ENCODE data around the gene NUTM2A.
"Not testable (repeated sequence)": the region's sequence is repeated elsewhere in the genome, so short reads cannot be mapped to it uniquely, and the experiment has no call there.

NUTM2A gene

GRCh38 chr10:87228247-87228646 is 3.0 kb downstream of the NUTM2A start:
- no CpG with 5 or more reads among the region's 20 CpGs for WGBS
- H3K14ac ChIP-seq (ENCODE audit: low read length in 2 of 2); H2AK5ac ChIP-seq (ENCODE audit: low read length, severe bottlenecking); H2BK5ac ChIP-seq (ENCODE audit: low read depth, low read length, poor library complexity, severe bottlenecking); H2AFZ ChIP-seq (ENCODE audit: low read depth, low read length); H3K27ac ChIP-seq (ENCODE audit: low read length, poor library complexity, severe bottlenecking); H3K18ac ChIP-seq (ENCODE audit: low read depth in 1 of 2, low read length in 2 of 2); DNase-seq; H3K27me3 ChIP-seq (ENCODE audit: control insufficient read depth in 1 of 2, insufficient read depth in 1 of 2, low read length in 2 of 2); H4K91ac ChIP-seq (ENCODE audit: low read length); H2BK12ac ChIP-seq (ENCODE audit: low read length in 2 of 2); H3K23ac ChIP-seq (ENCODE audit: low read length in 2 of 2); H3K9me3 ChIP-seq (ENCODE audit: control insufficient read depth, low read length); H3K4me2 ChIP-seq (ENCODE audit: low read length, poor library complexity, severe bottlenecking); H2BK15ac ChIP-seq (ENCODE audit: low read depth, poor library complexity, severe bottlenecking); H3K4me1 ChIP-seq (ENCODE audit: control insufficient read depth, insufficient read depth, low read depth, low read length); H2BK120ac ChIP-seq (ENCODE audit: low read depth, low read length); H3K9ac ChIP-seq (ENCODE audit: low read length); H3K4ac ChIP-seq (ENCODE audit: low read depth in 1 of 2, low read length in 2 of 2); H3K79me1 ChIP-seq (replicated peaks; ENCODE audit: low read length, poor library complexity, severe bottlenecking); H3K36me3 ChIP-seq (ENCODE audit: control insufficient read depth in 1 of 2, insufficient read depth in 2 of 2, low read depth in 1 of 2, low read length in 2 of 2); H3K4me3 ChIP-seq (ENCODE audit: insufficient read depth in 1 of 2, low read depth in 1 of 2, low read length in 2 of 2); H4K8ac ChIP-seq (ENCODE audit: low read length): not testable (repeated sequence)

GRCh38 chr10:87229211-87229610 is 4.0 kb downstream of the NUTM2A start:
- H3K4me1 ChIP-seq (ENCODE audit: control insufficient read depth, insufficient read depth, low read depth, low read length); H3K4me2 ChIP-seq (ENCODE audit: low read length, poor library complexity, severe bottlenecking); H2BK120ac ChIP-seq (ENCODE audit: low read depth, low read length); H3K14ac ChIP-seq (ENCODE audit: low read length in 2 of 2); H2BK15ac ChIP-seq (ENCODE audit: low read depth, poor library complexity, severe bottlenecking); H2BK12ac ChIP-seq (ENCODE audit: low read length in 2 of 2); H3K9me3 ChIP-seq (ENCODE audit: control insufficient read depth, low read length); H2BK5ac ChIP-seq (ENCODE audit: low read depth, low read length, poor library complexity, severe bottlenecking); H3K27me3 ChIP-seq (ENCODE audit: control insufficient read depth in 1 of 2, insufficient read depth in 1 of 2, low read length in 2 of 2); H3K79me1 ChIP-seq (replicated peaks; ENCODE audit: low read length, poor library complexity, severe bottlenecking); H3K36me3 ChIP-seq (ENCODE audit: control insufficient read depth in 1 of 2, insufficient read depth in 2 of 2, low read depth in 1 of 2, low read length in 2 of 2); H4K91ac ChIP-seq (ENCODE audit: low read length); H3K23ac ChIP-seq (ENCODE audit: low read length in 2 of 2); H2AFZ ChIP-seq (ENCODE audit: low read depth, low read length); H3K9ac ChIP-seq (ENCODE audit: low read length); H3K27ac ChIP-seq (ENCODE audit: low read length, poor library complexity, severe bottlenecking); H3K18ac ChIP-seq (ENCODE audit: low read depth in 1 of 2, low read length in 2 of 2); H4K8ac ChIP-seq (ENCODE audit: low read length); H3K4ac ChIP-seq (ENCODE audit: low read depth in 1 of 2, low read length in 2 of 2); H2AK5ac ChIP-seq (ENCODE audit: low read length, severe bottlenecking); H3K4me3 ChIP-seq (ENCODE audit: insufficient read depth in 1 of 2, low read depth in 1 of 2, low read length in 2 of 2); DNase-seq: not testable (repeated sequence)
- 98% methylated on average over 7 of the region's 9 CpGs for WGBS

GRCh38 chr10:87234854-87235253 is 9.6 kb downstream of the NUTM2A start:
- not testable (repeated sequence) for H3K36me3 ChIP-seq (ENCODE audit: control insufficient read depth in 1 of 2, insufficient read depth in 2 of 2, low read depth in 1 of 2, low read length in 2 of 2); H3K18ac ChIP-seq (ENCODE audit: low read depth in 1 of 2, low read length in 2 of 2); H3K14ac ChIP-seq (ENCODE audit: low read length in 2 of 2); H3K9me3 ChIP-seq (ENCODE audit: control insufficient read depth, low read length); H3K4ac ChIP-seq (ENCODE audit: low read depth in 1 of 2, low read length in 2 of 2); H4K8ac ChIP-seq (ENCODE audit: low read length); H3K4me1 ChIP-seq (ENCODE audit: control insufficient read depth, insufficient read depth, low read depth, low read length); H2BK15ac ChIP-seq (ENCODE audit: low read depth, poor library complexity, severe bottlenecking); H2AFZ ChIP-seq (ENCODE audit: low read depth, low read length); H4K91ac ChIP-seq (ENCODE audit: low read length); DNase-seq; H3K79me1 ChIP-seq (replicated peaks; ENCODE audit: low read length, poor library complexity, severe bottlenecking); H3K4me3 ChIP-seq (ENCODE audit: insufficient read depth in 1 of 2, low read depth in 1 of 2, low read length in 2 of 2); H2BK5ac ChIP-seq (ENCODE audit: low read depth, low read length, poor library complexity, severe bottlenecking); H2BK120ac ChIP-seq (ENCODE audit: low read depth, low read length); H3K27me3 ChIP-seq (ENCODE audit: control insufficient read depth in 1 of 2, insufficient read depth in 1 of 2, low read length in 2 of 2); H3K27ac ChIP-seq (ENCODE audit: low read length, poor library complexity, severe bottlenecking); H3K9ac ChIP-seq (ENCODE audit: low read length); H3K23ac ChIP-seq (ENCODE audit: low read length in 2 of 2); H2BK12ac ChIP-seq (ENCODE audit: low read length in 2 of 2); H3K4me2 ChIP-seq (ENCODE audit: low read length, poor library complexity, severe bottlenecking); H2AK5ac ChIP-seq (ENCODE audit: low read length, severe bottlenecking)
- 100% methylated on average over 1 of the region's 7 CpGs for WGBS

- H3K9ac ChIP-seq (ENCODE audit: low read length); H3K27ac ChIP-seq (ENCODE audit: low read length, poor library complexity, severe bottlenecking); H2BK12ac ChIP-seq (ENCODE audit: low read length in 2 of 2); H3K9me3 ChIP-seq (ENCODE audit: control insufficient read depth, low read length); H4K91ac ChIP-seq (ENCODE audit: low read length); H3K4me2 ChIP-seq (ENCODE audit: low read length, poor library complexity, severe bottlenecking); H3K4me1 ChIP-seq (ENCODE audit: control insufficient read depth, insufficient read depth, low read depth, low read length); H2BK15ac ChIP-seq (ENCODE audit: low read depth, poor library complexity, severe bottlenecking); H3K27me3 ChIP-seq (ENCODE audit: control insufficient read depth in 1 of 2, insufficient read depth in 1 of 2, low read length in 2 of 2); H2BK5ac ChIP-seq (ENCODE audit: low read depth, low read length, poor library complexity, severe bottlenecking); H2AK5ac ChIP-seq (ENCODE audit: low read length, severe bottlenecking); H2BK120ac ChIP-seq (ENCODE audit: low read depth, low read length); H2AFZ ChIP-seq (ENCODE audit: low read depth, low read length); H3K36me3 ChIP-seq (ENCODE audit: control insufficient read depth in 1 of 2, insufficient read depth in 2 of 2, low read depth in 1 of 2, low read length in 2 of 2); H3K79me1 ChIP-seq (replicated peaks; ENCODE audit: low read length, poor library complexity, severe bottlenecking); H3K4me3 ChIP-seq (ENCODE audit: insufficient read depth in 1 of 2, low read depth in 1 of 2, low read length in 2 of 2); H3K14ac ChIP-seq (ENCODE audit: low read length in 2 of 2); H3K23ac ChIP-seq (ENCODE audit: low read length in 2 of 2); H3K4ac ChIP-seq (ENCODE audit: low read depth in 1 of 2, low read length in 2 of 2); H4K8ac ChIP-seq (ENCODE audit: low read length); DNase-seq; H3K18ac ChIP-seq (ENCODE audit: low read depth in 1 of 2, low read length in 2 of 2): not testable (repeated sequence)
- WGBS, result 98% methylated on average over 3 of the region's 5 CpGs
Observed at GRCh38 chr10:87237244-87237643, 12.0 kb downstream of the NUTM2A start.

All from mesenchymal stem cell (in vitro differentiated cells and primary cell).